Erythroblast (primary cell): Measurements from ENCODE around the gene KSR1.
"Not testable (repeated sequence)": the region's sequence is repeated elsewhere in the genome, so short reads cannot be mapped to it uniquely, and the experiment has no call there.

Experiments used
- DNase-seq, 2 experiments: peaks; one replicate each; lab custom pipeline; 2025; lab: John Stamatoyannopoulos, UW
- GATA1 ChIP-seq: IDR thresholded peaks from 2 replicates; pipeline ENCODE4 v1.6.1; 2011; ENCODE audit warnings: low read depth, mild to moderate bottlenecking, control low read depth, low read length, moderate library complexity
- POLR2A ChIP-seq: IDR thresholded peaks from 2 replicates; pipeline ENCODE4 v1.6.1; 2011; ENCODE audit warnings: mild to moderate bottlenecking, low read length

KSR1 gene

GRCh38 chr17:27455914-27456680 lies at the start of gene KSR1:
Gene KSR1, plus strand, starts transcription at chr17:27456448. Its CDS starts 196 bp downstream, at chr17:27456644.
- peak; percentile 33 for TF ChIP-seq POLR2A
- no peak for TF ChIP-seq GATA1
- DNase-seq, result peak; percentile 83 to 91

GRCh38 chr17:27407916-27408864 lies 48.1 kb upstream of the KSR1 start:
- DNase-seq, result no peak
- TF ChIP-seq POLR2A, result no peak
- no peak for TF ChIP-seq GATA1

- no peak for TF ChIP-seq POLR2A
- no peak for TF ChIP-seq GATA1
- DNase-seq, result no peak
Observed at GRCh38 chr17:27408891-27409290, 47.4 kb upstream of the KSR1 start.

- not testable (repeated sequence) for DNase-seq
Observed at GRCh38 chr17:27412158-27412557, 44.1 kb upstream of the KSR1 start.

GRCh38 chr17:27413315-27413714 lies 42.9 kb upstream of the KSR1 start:
- no peak for DNase-seq
- TF ChIP-seq POLR2A (no peak), GATA1 (no peak)

GRCh38 chr17:27413792-27414191 lies 42.5 kb upstream of the KSR1 start:
- TF ChIP-seq POLR2A, result no peak
- TF ChIP-seq GATA1, result no peak
- no peak for DNase-seq

- no peak for DNase-seq
- TF ChIP-seq POLR2A (no peak), GATA1 (no peak)
Observed at GRCh38 chr17:27414271-27414670, 42.0 kb upstream of the KSR1 start.

GRCh38 chr17:27414694-27415093 lies 41.6 kb upstream of the KSR1 start:
- TF ChIP-seq GATA1, result no peak
- no peak for TF ChIP-seq POLR2A
- no peak for DNase-seq

- no peak for DNase-seq
- no peak for TF ChIP-seq GATA1
Observed at GRCh38 chr17:27415120-27415795, 41.0 kb upstream of the KSR1 start.

- DNase-seq, result no peak
- TF ChIP-seq GATA1 (no peak), POLR2A (no peak)
Observed at GRCh38 chr17:27417596-27418365, 38.5 kb upstream of the KSR1 start.

GRCh38 chr17:27418366-27418615 lies 38.0 kb upstream of the KSR1 start:
- no peak for DNase-seq
- TF ChIP-seq POLR2A, result no peak
- no peak for TF ChIP-seq GATA1

GRCh38 chr17:27419156-27419555 lies 37.1 kb upstream of the KSR1 start:
- TF ChIP-seq GATA1 (no peak), POLR2A (no peak)
- no peak for DNase-seq

GRCh38 chr17:27420211-27420950 lies 35.9 kb upstream of the KSR1 start:
- TF ChIP-seq GATA1 (no peak), POLR2A (no peak)
- DNase-seq, result no peak
